Common myeloid progenitor, CD34-positive (primary cell): ENCODE measurements around the gene SHROOM4.

Experiments
- CTCF ChIA-PET: fragments of 350-600 bp; sonication (Branson Sonifier 250); formaldehyde crosslinking; loops from one replicate; lab custom pipeline; 2021; ENCODE audit warnings: antibody characterized with exemption; lab: Charles Lee
- POLR2A ChIA-PET: fragments of 350-600 bp; sonication (Branson Sonifier 250); formaldehyde crosslinking; loops from one replicate; lab custom pipeline; 2021; ENCODE audit warnings: antibody characterized with exemption; lab: Charles Lee
- DNase-seq, 3 donors: peaks; one replicate each; pipeline versions ENCODE4 v3.0.0 to v3.0.0-alpha.2; 2013
- H3K27ac ChIP-seq, 2 experiments: 1 replicate in 1 of 2; 2 replicates in 1 of 2; pipeline ENCODE4 v1.7.0; 2013; ENCODE audit warnings: inconsistent platforms in 2 of 2, low read length in 2 of 2, mild to moderate bottlenecking in 2 of 2, low read depth in 1 of 2, moderate library complexity in 1 of 2; ENCODE audit not compliant: severe bottlenecking in 2 of 2, insufficient read depth in 1 of 2, poor library complexity in 1 of 2
- H3K27me3 ChIP-seq, 5 experiments: replicated peaks in 2 of 5; 1 replicate in 3 of 5; 2 replicates in 2 of 5; pipeline versions ENCODE4 v1.6.1 to v1.7.0; 2013; ENCODE audit warnings: low read length in 4 of 5, mild to moderate bottlenecking in 2 of 5, moderate library complexity in 2 of 5, inconsistent platforms in 1 of 5; ENCODE audit not compliant: insufficient read depth in 5 of 5, control insufficient read depth in 4 of 5
- H3K36me3 ChIP-seq, 4 experiments: 1 replicate in 2 of 4; 2 replicates in 2 of 4; pipeline versions ENCODE4 v1.6.1 to v1.7.0; 2013; ENCODE audit warnings: low read length in 3 of 4, control low read depth in 1 of 4, mild to moderate bottlenecking in 1 of 4; ENCODE audit not compliant: control insufficient read depth in 4 of 4, insufficient read depth in 4 of 4
- H3K4me1 ChIP-seq, 4 experiments: 1 replicate in 3 of 4; 2 replicates in 1 of 4; pipeline versions ENCODE4 v1.6.1 to v1.7.1; 2013; ENCODE audit warnings: low read length in 3 of 4, mild to moderate bottlenecking in 3 of 4, control low read depth in 1 of 4, inconsistent platforms in 1 of 4, moderate library complexity in 1 of 4; ENCODE audit not compliant: control insufficient read depth in 4 of 4, insufficient read depth in 4 of 4; ENCODE audit errors: control extremely low read depth in 1 of 4
- H3K4me3 ChIP-seq, 7 experiments: 1 replicate in 4 of 7; 2 replicates in 3 of 7; pipeline versions ENCODE4 v1.5.1 to v1.7.0; 2013; ENCODE audit warnings: mild to moderate bottlenecking in 7 of 7, low read length in 6 of 7, moderate library complexity in 6 of 7, inconsistent platforms in 2 of 7, low read depth in 2 of 7, control low read depth in 1 of 7; ENCODE audit not compliant: insufficient read depth in 4 of 7, control insufficient read depth in 1 of 7; ENCODE audit errors: extremely low read depth in 1 of 7
- H3K9me3 ChIP-seq, 5 experiments: 1 replicate in 4 of 5; 2 replicates in 1 of 5; pipeline versions ENCODE4 v1.6.1 to v1.7.1; 2013; ENCODE audit warnings: low read length in 4 of 5, mild to moderate bottlenecking in 2 of 5, inconsistent platforms in 1 of 5, low read depth in 1 of 5, moderate library complexity in 1 of 5; ENCODE audit not compliant: control insufficient read depth in 4 of 5, insufficient read depth in 2 of 5; ENCODE audit errors: control extremely low read depth in 1 of 5
- WGBS: methylation state at CpG from one replicate; pipeline ENCODE4 v1.1.5; 2013; ENCODE audit not compliant: insufficient coverage; 5-methylcytosine and 5-hydroxymethylcytosine counted together

Gene SHROOM4

GRCh38 chrX:50627696-50628095 lies 186.3 kb downstream of the SHROOM4 start:
- no peak for DNase-seq
- Histone ChIP-seq H3K27me3 (no peaks in the 10 kb centered on the region), H3K4me3 (no peak overlapping the region), H3K4me1 (no peaks in the 10 kb centered on the region), H3K9me3 (no peaks in the 10 kb centered on the region), H3K27ac (no peak overlapping the region), H3K36me3 (no peaks in the 10 kb centered on the region)
- WGBS: 89% methylated on average over 1 of the region's 2 CpGs
- ChIA-PET CTCF (interaction anchor here (1.7 kb wide), 1 partner anchor 15 kb away, joined by 5 read pairs; no protein-coding TSS in a partner anchor), POLR2A (no interaction called here)

- 81% methylated on average over 4 of the region's 4 CpGs for WGBS
- H3K4me1 ChIP-seq: no peaks in the 10 kb centered on the region
- H3K9me3 ChIP-seq: no peaks in the 10 kb centered on the region
- no peaks in the 10 kb centered on the region for H3K36me3 ChIP-seq
- H3K27me3 ChIP-seq: no peaks in the 10 kb centered on the region
- H3K27ac ChIP-seq: no peak overlapping the region
- CTCF ChIA-PET: interaction anchor here (1.7 kb wide), 1 partner anchor 16 kb away, joined by 5 read pairs; no protein-coding TSS in a partner anchor
- H3K4me3 ChIP-seq: no peak overlapping the region
- DNase-seq: no peak
- POLR2A ChIA-PET: no interaction called here
Measured at GRCh38 chrX:50626432-50626831, 187.6 kb downstream of the SHROOM4 start.

GRCh38 chrX:50622751-50623150 lies 191.2 kb downstream of the SHROOM4 start:
- ChIA-PET CTCF (no interaction called here), POLR2A (no interaction called here)
- H3K9me3 ChIP-seq: no peaks in the 10 kb centered on the region
- H3K4me3 ChIP-seq: no peak overlapping the region
- no peaks in the 10 kb centered on the region for H3K27me3 ChIP-seq
- no peaks in the 10 kb centered on the region for H3K4me1 ChIP-seq
- H3K27ac ChIP-seq: no peak overlapping the region
- WGBS: 100% methylated on average over 1 of the region's 1 CpG
- DNase-seq: no peak
- H3K36me3 ChIP-seq: no peaks in the 10 kb centered on the region

- 73% methylated on average over 8 of the region's 12 CpGs for WGBS
- Histone ChIP-seq H3K27me3 (no peaks in the 10 kb centered on the region), H3K4me1 (no peaks in the 10 kb centered on the region), H3K9me3 (no peaks in the 10 kb centered on the region), H3K36me3 (no peaks in the 10 kb centered on the region), H3K4me3 (no peak overlapping the region), H3K27ac (no peak overlapping the region)
- ChIA-PET POLR2A (no interaction called here), CTCF (interaction anchor here (0.6 kb wide), 1 partner anchor 311 kb away, joined by 3 read pairs; no protein-coding TSS in a partner anchor)
- DNase-seq: no peak
Measured at GRCh38 chrX:50618788-50619558, 195.0 kb downstream of the SHROOM4 start.

GRCh38 chrX:50617183-50617582 lies 196.8 kb downstream of the SHROOM4 start:
- POLR2A ChIA-PET: no interaction called here
- Histone ChIP-seq H3K36me3 (no peaks in the 10 kb centered on the region), H3K4me3 (no peak overlapping the region), H3K27ac (no peak overlapping the region), H3K9me3 (no peaks in the 10 kb centered on the region), H3K4me1 (no peaks in the 10 kb centered on the region), H3K27me3 (no peaks in the 10 kb centered on the region)
- no peak for DNase-seq
- CTCF ChIA-PET: no interaction called here

GRCh38 chrX:50615570-50616158 lies 198.3 kb downstream of the SHROOM4 start:
- no peaks in the 10 kb centered on the region for H3K36me3 ChIP-seq
- no peak overlapping the region for H3K4me3 ChIP-seq
- no peak for DNase-seq
- H3K4me1 ChIP-seq: no peaks in the 10 kb centered on the region
- POLR2A ChIA-PET: no interaction called here
- CTCF ChIA-PET: no interaction called here
- no peaks in the 10 kb centered on the region for H3K9me3 ChIP-seq
- 69% methylated on average over 5 of the region's 8 CpGs for WGBS
- H3K27me3 ChIP-seq: peaks cover 0 to 3% (median 0%) of the 10 kb centered on the region in 5 experiments
- no peak overlapping the region for H3K27ac ChIP-seq

- Histone ChIP-seq H3K36me3 (no peaks in the 10 kb centered on the region), H3K9me3 (no peaks in the 10 kb centered on the region), H3K27me3 (peaks cover 0 to 3% (median 0%) of the 10 kb centered on the region in 5 experiments), H3K4me1 (peaks cover 0 to 4% (median 0%) of the 10 kb centered on the region in 4 experiments), H3K4me3 (no peak overlapping the region), H3K27ac (no peak overlapping the region)
- WGBS: no CpG with 5 or more reads among the region's 1 CpG
- DNase-seq: no peak
- ChIA-PET CTCF (no interaction called here), POLR2A (no interaction called here)
Measured at GRCh38 chrX:50614460-50614859, 199.5 kb downstream of the SHROOM4 start.
